HepG2 (cell line): Measurements from ENCODE around the gene PGLYRP4. TPM values are rescaled to one million over a fixed set of nuclear protein-coding genes. Genes with fewer than 3 reads are reported as not detected.

Source experiments
- ATAC-seq: fragments of 200-7000 bp; cut with Tn5 transposase; 3 replicates; pipeline ENCODE4 v1.9.1; 2020; ENCODE audit warnings: mild to moderate bottlenecking, moderate library complexity
- BruUV-seq: library from RNA; stranded (reverse); fragments of 400-500 nt; replicated peaks from 2 replicates; lab custom pipeline; 2021; lab: Mats Ljungman, UMichigan
- CTCF ChIA-PET: fragments of 300-600 bp; formaldehyde crosslinking; extraction: SDS; loops from one replicate; lab custom pipeline; 2021; ENCODE audit warnings: low total read pairs, inconsistent platforms, low intra/inter-chr PET ratio; lab: Yijun Ruan, JAX
- POLR2A ChIA-PET: fragments of 350-600 bp; sonication (Branson Sonifier 250); formaldehyde crosslinking; loops from one replicate; lab custom pipeline; 2020; ENCODE audit warnings: antibody characterized with exemption, inconsistent platforms; lab: Yijun Ruan, JAX
- DNase-seq: peaks from one replicate; pipeline ENCODE4 v3.0.0-alpha.2; 2015; ENCODE audit warnings: low spot score
- FAIRE-seq: peaks from 3 replicates; lab custom pipeline; 2011; peaks lifted over from hg19 to GRCh38; lab: Jason Lieb, UNC
- H2AFZ ChIP-seq: one replicate; pipeline ENCODE4 v1.6.1; 2011; ENCODE audit warnings: low read length, inconsistent platforms
- H3K27ac ChIP-seq: fragments of 300-600 bp; 3 replicates; pipeline ENCODE4 v1.8.0; 2011; ENCODE audit warnings: mixed run types, mild to moderate bottlenecking, mixed read lengths, low read length, inconsistent platforms; ENCODE audit not compliant: insufficient read depth; ENCODE audit errors: extremely low read length
- H3K27me3 ChIP-seq, 2 experiments: fragments of 200-600 bp in 1 of 2; 2 replicates in 1 of 2; 3 replicates in 1 of 2; pipeline versions ENCODE4 v1.6.0 to v1.8.0; 2011; ENCODE audit warnings: low read length in 2 of 2, mild to moderate bottlenecking in 2 of 2, moderate library complexity in 2 of 2, inconsistent platforms in 1 of 2; ENCODE audit not compliant: insufficient read depth in 2 of 2, control insufficient read depth in 1 of 2
- H3K36me3 ChIP-seq, 2 experiments: fragments of 200-600 bp in 1 of 2; replicated peaks in 1 of 2; 2 replicates in 1 of 2; 3 replicates in 1 of 2; pipeline versions ENCODE4 v1.5.1 to v1.8.0; 2011; ENCODE audit warnings: low read length in 2 of 2, inconsistent platforms in 1 of 2; ENCODE audit not compliant: insufficient read depth in 2 of 2, control insufficient read depth in 1 of 2
- H3K4me1 ChIP-seq: 2 replicates; pipeline ENCODE4 v1.5.1; 2012; ENCODE audit warnings: low read length, inconsistent platforms; ENCODE audit not compliant: insufficient read depth
- H3K4me2 ChIP-seq: 2 replicates; pipeline ENCODE4 v1.6.0; 2011; ENCODE audit warnings: low read depth, low read length, inconsistent platforms
- H3K4me3 ChIP-seq, 3 experiments: fragments of 200-600 bp in 1 of 3; sonication (generic), shearing (Covaris generic) in 1 of 3; replicated peaks in 1 of 3; 2 replicates each; pipeline ENCODE4 v1.5.1; 2011 to 2016; ENCODE audit warnings: low read length in 3 of 3, inconsistent platforms in 2 of 3, low read depth in 2 of 3, mild to moderate bottlenecking in 2 of 3, control low read depth in 1 of 3, mixed read lengths in 1 of 3; ENCODE audit not compliant: insufficient read depth in 1 of 3
- H3K79me2 ChIP-seq: one replicate; pipeline ENCODE4 v1.6.1; 2011; ENCODE audit warnings: low read length, inconsistent platforms; ENCODE audit not compliant: insufficient read depth
- H3K9ac ChIP-seq: 2 replicates; pipeline ENCODE4 v1.6.0; 2011; ENCODE audit warnings: mild to moderate bottlenecking, low read depth, low read length, inconsistent platforms; ENCODE audit not compliant: insufficient read depth
- H3K9me3 ChIP-seq: 2 replicates; pipeline ENCODE4 v1.5.1; 2012; ENCODE audit warnings: mild to moderate bottlenecking, low read length
- H4K20me1 ChIP-seq: 2 replicates; pipeline ENCODE4 v1.6.0; 2011; ENCODE audit warnings: inconsistent platforms, mild to moderate bottlenecking, low read length, moderate library complexity; ENCODE audit not compliant: insufficient read depth
- CBFB ChIP-seq: sonication (generic); formaldehyde crosslinking; IDR thresholded peaks from 2 replicates; pipeline ENCODE4 v1.4.0; 2020; ENCODE audit warnings: missing genetic modification reagents
- CCDC6 ChIP-seq: sonication (generic); formaldehyde crosslinking; IDR thresholded peaks from 2 replicates; pipeline ENCODE4 v1.8.1; 2022; ENCODE audit warnings: mild to moderate bottlenecking, missing genetic modification reagents, moderate library complexity
- NFKB2 ChIP-seq: sonication (generic); formaldehyde crosslinking; IDR thresholded peaks from 2 replicates; pipeline ENCODE4 v1.4.0; 2020; ENCODE audit warnings: missing genetic modification reagents, borderline replicate concordance
- REXO4 ChIP-seq: sonication (generic); formaldehyde crosslinking; IDR thresholded peaks from 2 replicates; pipeline ENCODE4 v1.8.0; 2022; ENCODE audit warnings: missing genetic modification reagents, mild to moderate bottlenecking, borderline replicate concordance
- SIX1 ChIP-seq: sonication (generic); formaldehyde crosslinking; IDR thresholded peaks from 2 replicates; pipeline ENCODE4 v1.4.0; 2020; ENCODE audit warnings: missing genetic modification reagents, borderline replicate concordance
- SP2 ChIP-seq: sonication (generic); formaldehyde crosslinking; IDR thresholded peaks from 2 replicates; pipeline ENCODE4 v1.5.1; 2020; ENCODE audit warnings: mild to moderate bottlenecking, missing genetic modification reagents
- TEAD2 ChIP-seq: sonication (generic); formaldehyde crosslinking; IDR thresholded peaks from 2 replicates; pipeline ENCODE4 v1.9.0; 2021; ENCODE audit warnings: missing genetic modification reagents
- THAP11 ChIP-seq: IDR thresholded peaks from 2 replicates; pipeline ENCODE4 v1.6.1; 2016; ENCODE audit warnings: missing biosample characterization, missing genetic modification reagents
- ZNF264 ChIP-seq: sonication (generic); formaldehyde crosslinking; IDR thresholded peaks from 2 replicates; pipeline ENCODE4 v1.4.0; 2020; ENCODE audit warnings: missing genetic modification reagents
- ZNF510 ChIP-seq: sonication (generic); formaldehyde crosslinking; IDR thresholded peaks from 2 replicates; pipeline ENCODE4 v1.4.0; 2020; ENCODE audit warnings: low read depth, mild to moderate bottlenecking, missing genetic modification reagents
- ZNF616 ChIP-seq: sonication (generic); formaldehyde crosslinking; IDR thresholded peaks from 2 replicates; pipeline ENCODE4 v1.5.0; 2020; ENCODE audit warnings: low read depth, mild to moderate bottlenecking, missing genetic modification reagents
- ZNF660 ChIP-seq: sonication (generic); formaldehyde crosslinking; IDR thresholded peaks from 2 replicates; pipeline ENCODE4 v1.5.1; 2020; ENCODE audit warnings: mild to moderate bottlenecking, low read depth, missing genetic modification reagents, borderline replicate concordance
- WGBS: methylation state at CpG from one replicate; pipeline ENCODE4 v1.1.6; 2017; ENCODE audit warnings: low lambda C conversion rate; 5-methylcytosine and 5-hydroxymethylcytosine counted together
- in situ Hi-C: cut with HindIII; loops from 2 replicates; pipeline ENCODE4 v1.10.0; 2017; ENCODE audit warnings: low pct_unique_long_range_greater_than_20kb; ENCODE audit not compliant: extremely low pct_ligation_motif_present
- intact Hi-C: fragments of 100-400 bp; cut with micrococcal nuclease; formaldehyde crosslinking; loops from one replicate; pipeline ENCODE4 v1.10.0; 2022; ENCODE audit not compliant: unreplicated experiment
- polyA plus RNA-seq, 8 experiments: library from polyadenylated mRNA; depleted of rRNA in 3 of 8; stranded (reverse) in 7 of 8; unstranded in 1 of 8; fragments of >200 nt; fragmentation: Illumina TruSeq in 4 of 8; extraction: Trizol in 4 of 8; gene quantifications; 2 replicates each; pipeline versions ENCODE4 v1.2.1 to v1.2.3, GENCODE V29; 2011 to 2016; ENCODE audit warnings: low read depth in 4 of 8, missing spikeins in 1 of 8, mixed read lengths in 1 of 8; ENCODE audit not compliant: insufficient read depth in 1 of 8
- total RNA-seq, 5 experiments: library from RNA; depleted of rRNA; stranded (reverse); fragments of >200 nt; fragmentation: Illumina TruSeq; extraction: Trizol; gene quantifications; 2 replicates each; pipeline ENCODE4 v1.2.3, GENCODE V29; 2016; ENCODE audit warnings: low read depth in 1 of 5
- TF ChIP-seq, protein P1 (sequence below): sonication (generic); formaldehyde crosslinking; IDR thresholded peaks from 2 replicates; pipeline ENCODE4 v1.4.0; 2020; ENCODE audit warnings: mild to moderate bottlenecking, missing genetic modification reagents
- TF ChIP-seq, protein P2 (sequence below): sonication (generic); formaldehyde crosslinking; IDR thresholded peaks from 2 replicates; pipeline ENCODE4 v1.5.0; 2020; ENCODE audit warnings: mild to moderate bottlenecking, missing genetic modification reagents, borderline replicate concordance
- TF ChIP-seq, protein P3 (sequence below): IDR thresholded peaks from 2 replicates; pipeline ENCODE4 v1.6.1; 2016; ENCODE audit warnings: mild to moderate bottlenecking, missing biosample characterization, missing genetic modification reagents
- TF ChIP-seq, protein P4 (sequence below): sonication (generic); formaldehyde crosslinking; conservative IDR thresholded peaks from 2 replicates; pipeline ENCODE4 v1.8.1; 2023; ENCODE audit warnings: missing genetic modification reagents
- TF ChIP-seq, protein P5 (sequence below): sonication (generic); formaldehyde crosslinking; IDR thresholded peaks from 2 replicates; pipeline ENCODE4 v1.9.0; 2022; ENCODE audit warnings: low read depth, missing genetic modification reagents

Gene PGLYRP4
- total and polyA plus RNA-seq, 2 of the 13 experiments (the other 11 are each of a cell fraction or from before 2014, with no cell fraction given) = not detected

DNA sequence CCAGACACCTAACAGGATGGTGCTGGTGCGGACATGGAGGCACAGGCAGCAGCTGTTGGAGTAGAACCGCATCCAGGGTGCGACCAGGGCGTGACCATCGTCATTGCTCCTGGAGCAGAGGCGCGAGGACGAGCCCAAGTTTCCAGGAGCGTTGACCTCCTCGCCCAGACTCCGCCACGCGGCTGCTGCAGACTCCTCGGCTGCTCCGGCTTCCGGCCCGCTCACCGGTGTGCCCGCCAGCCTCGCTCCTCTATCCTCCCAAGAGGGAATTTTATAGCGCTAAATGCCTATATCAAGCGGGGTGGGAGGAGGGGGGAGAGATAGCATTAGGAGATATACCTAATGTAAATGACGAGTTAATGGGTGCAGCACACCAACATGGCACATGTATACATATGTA lies 32.1 kb upstream of the PGLYRP4 start:
- no peak overlapping the region for H3K4me2 ChIP-seq
- BruUV-seq = no TSS peak
- no peaks in the 10 kb centered on the region for H3K36me3 ChIP-seq
- H3K27ac ChIP-seq = no peak overlapping the region
- H3K79me2 ChIP-seq = no peaks in the 10 kb centered on the region
- peaks cover 0 to 1% of the 10 kb centered on the region in 2 experiments; a peak in 1 of 5 replicates for H3K27me3 ChIP-seq
- DNase-seq = no peak
- no peak overlapping the region for H3K9ac ChIP-seq
- ChIA-PET POLR2A (no interaction called here), CTCF (no interaction called here)
- H3K4me3 ChIP-seq = no peak overlapping the region
- FAIRE-seq = no peak
- H3K4me1 ChIP-seq = no peaks in the 10 kb centered on the region
- in situ Hi-C loops = no loop called here
- ATAC-seq = no peak
- intact Hi-C loops = no loop called here
- WGBS = 68% methylated on average over 10 of the region's 23 CpGs
- H3K9me3 ChIP-seq = no peaks in the 10 kb centered on the region
- no peaks in the 10 kb centered on the region for H4K20me1 ChIP-seq
- H2AFZ ChIP-seq = no peak overlapping the region
- no peak for TF ChIP-seq THAP11 (CRISPR knock-in tag)
- no peak for TF ChIP-seq NFKB2 (CRISPR knock-in tag)
- TF ChIP-seq, protein P1, sequence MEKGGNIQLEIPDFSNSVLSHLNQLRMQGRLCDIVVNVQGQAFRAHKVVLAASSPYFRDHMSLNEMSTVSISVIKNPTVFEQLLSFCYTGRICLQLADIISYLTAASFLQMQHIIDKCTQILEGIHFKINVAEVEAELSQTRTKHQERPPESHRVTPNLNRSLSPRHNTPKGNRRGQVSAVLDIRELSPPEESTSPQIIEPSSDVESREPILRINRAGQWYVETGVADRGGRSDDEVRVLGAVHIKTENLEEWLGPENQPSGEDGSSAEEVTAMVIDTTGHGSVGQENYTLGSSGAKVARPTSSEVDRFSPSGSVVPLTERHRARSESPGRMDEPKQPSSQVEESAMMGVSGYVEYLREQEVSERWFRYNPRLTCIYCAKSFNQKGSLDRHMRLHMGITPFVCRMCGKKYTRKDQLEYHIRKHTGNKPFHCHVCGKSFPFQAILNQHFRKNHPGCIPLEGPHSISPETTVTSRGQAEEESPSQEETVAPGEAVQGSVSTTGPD (CRISPR knock-in tag) = no peak
- TF ChIP-seq, protein P2, sequence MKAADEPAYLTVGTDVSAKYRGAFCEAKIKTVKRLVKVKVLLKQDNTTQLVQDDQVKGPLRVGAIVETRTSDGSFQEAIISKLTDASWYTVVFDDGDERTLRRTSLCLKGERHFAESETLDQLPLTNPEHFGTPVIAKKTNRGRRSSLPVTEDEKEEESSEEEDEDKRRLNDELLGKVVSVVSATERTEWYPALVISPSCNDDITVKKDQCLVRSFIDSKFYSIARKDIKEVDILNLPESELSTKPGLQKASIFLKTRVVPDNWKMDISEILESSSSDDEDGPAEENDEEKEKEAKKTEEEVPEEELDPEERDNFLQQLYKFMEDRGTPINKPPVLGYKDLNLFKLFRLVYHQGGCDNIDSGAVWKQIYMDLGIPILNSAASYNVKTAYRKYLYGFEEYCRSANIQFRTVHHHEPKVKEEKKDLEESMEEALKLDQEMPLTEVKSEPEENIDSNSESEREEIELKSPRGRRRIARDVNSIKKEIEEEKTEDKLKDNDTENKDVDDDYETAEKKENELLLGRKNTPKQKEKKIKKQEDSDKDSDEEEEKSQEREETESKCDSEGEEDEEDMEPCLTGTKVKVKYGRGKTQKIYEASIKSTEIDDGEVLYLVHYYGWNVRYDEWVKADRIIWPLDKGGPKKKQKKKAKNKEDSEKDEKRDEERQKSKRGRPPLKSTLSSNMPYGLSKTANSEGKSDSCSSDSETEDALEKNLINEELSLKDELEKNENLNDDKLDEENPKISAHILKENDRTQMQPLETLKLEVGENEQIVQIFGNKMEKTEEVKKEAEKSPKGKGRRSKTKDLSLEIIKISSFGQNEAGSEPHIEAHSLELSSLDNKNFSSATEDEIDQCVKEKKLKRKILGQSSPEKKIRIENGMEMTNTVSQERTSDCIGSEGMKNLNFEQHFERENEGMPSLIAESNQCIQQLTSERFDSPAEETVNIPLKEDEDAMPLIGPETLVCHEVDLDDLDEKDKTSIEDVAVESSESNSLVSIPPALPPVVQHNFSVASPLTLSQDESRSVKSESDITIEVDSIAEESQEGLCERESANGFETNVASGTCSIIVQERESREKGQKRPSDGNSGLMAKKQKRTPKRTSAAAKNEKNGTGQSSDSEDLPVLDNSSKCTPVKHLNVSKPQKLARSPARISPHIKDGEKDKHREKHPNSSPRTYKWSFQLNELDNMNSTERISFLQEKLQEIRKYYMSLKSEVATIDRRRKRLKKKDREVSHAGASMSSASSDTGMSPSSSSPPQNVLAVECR (CRISPR knock-in tag) = no peak
- no peak for TF ChIP-seq CBFB
- TF ChIP-seq ZNF510 = no peak
- no peak for TF ChIP-seq CCDC6 (CRISPR knock-in tag)
- TF ChIP-seq, protein P3, sequence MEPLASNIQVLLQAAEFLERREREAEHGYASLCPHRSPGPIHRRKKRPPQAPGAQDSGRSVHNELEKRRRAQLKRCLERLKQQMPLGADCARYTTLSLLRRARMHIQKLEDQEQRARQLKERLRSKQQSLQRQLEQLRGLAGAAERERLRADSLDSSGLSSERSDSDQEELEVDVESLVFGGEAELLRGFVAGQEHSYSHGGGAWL (CRISPR knock-in tag) = no peak
- TF ChIP-seq ZNF616 (CRISPR knock-in tag) = no peak
- no peak for TF ChIP-seq SP2 (CRISPR knock-in tag)
- TF ChIP-seq, protein P4, sequence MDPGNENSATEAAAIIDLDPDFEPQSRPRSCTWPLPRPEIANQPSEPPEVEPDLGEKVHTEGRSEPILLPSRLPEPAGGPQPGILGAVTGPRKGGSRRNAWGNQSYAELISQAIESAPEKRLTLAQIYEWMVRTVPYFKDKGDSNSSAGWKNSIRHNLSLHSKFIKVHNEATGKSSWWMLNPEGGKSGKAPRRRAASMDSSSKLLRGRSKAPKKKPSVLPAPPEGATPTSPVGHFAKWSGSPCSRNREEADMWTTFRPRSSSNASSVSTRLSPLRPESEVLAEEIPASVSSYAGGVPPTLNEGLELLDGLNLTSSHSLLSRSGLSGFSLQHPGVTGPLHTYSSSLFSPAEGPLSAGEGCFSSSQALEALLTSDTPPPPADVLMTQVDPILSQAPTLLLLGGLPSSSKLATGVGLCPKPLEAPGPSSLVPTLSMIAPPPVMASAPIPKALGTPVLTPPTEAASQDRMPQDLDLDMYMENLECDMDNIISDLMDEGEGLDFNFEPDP = no peak
- no peak for TF ChIP-seq REXO4 (CRISPR knock-in tag)
- TF ChIP-seq TEAD2 (CRISPR knock-in tag) = no peak
- TF ChIP-seq, protein P5, sequence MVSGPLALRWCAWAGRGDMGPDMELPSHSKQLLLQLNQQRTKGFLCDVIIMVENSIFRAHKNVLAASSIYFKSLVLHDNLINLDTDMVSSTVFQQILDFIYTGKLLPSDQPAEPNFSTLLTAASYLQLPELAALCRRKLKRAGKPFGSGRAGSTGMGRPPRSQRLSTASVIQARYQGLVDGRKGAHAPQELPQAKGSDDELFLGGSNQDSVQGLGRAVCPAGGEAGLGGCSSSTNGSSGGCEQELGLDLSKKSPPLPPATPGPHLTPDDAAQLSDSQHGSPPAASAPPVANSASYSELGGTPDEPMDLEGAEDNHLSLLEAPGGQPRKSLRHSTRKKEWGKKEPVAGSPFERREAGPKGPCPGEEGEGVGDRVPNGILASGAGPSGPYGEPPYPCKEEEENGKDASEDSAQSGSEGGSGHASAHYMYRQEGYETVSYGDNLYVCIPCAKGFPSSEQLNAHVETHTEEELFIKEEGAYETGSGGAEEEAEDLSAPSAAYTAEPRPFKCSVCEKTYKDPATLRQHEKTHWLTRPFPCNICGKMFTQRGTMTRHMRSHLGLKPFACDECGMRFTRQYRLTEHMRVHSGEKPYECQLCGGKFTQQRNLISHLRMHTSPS (CRISPR knock-in tag) = no peak
- TF ChIP-seq ZNF660 = no peak
- no peak for TF ChIP-seq SIX1
- TF ChIP-seq ZNF264 (CRISPR knock-in tag) = no peak
